H1 (cell line): ENCODE data around the gene ABCC4. TPM values are rescaled to one million over a fixed set of nuclear protein-coding genes. Genes with fewer than 3 reads are reported as not detected.

Experiments
- CTCF ChIA-PET: fragments of 300-600 bp; sonication (Branson Sonifier 250); formaldehyde crosslinking; loops from one replicate; lab custom pipeline; 2021; ENCODE audit not compliant: partially characterized antibody; lab: Charles Lee
- POLR2A ChIA-PET: fragments of 300-600 bp; sonication (Branson Sonifier 250); formaldehyde crosslinking; loops from one replicate; lab custom pipeline; 2021; ENCODE audit warnings: inconsistent platforms; ENCODE audit not compliant: partially characterized antibody; lab: Charles Lee
- DNase-seq, 2 experiments: peaks; one replicate each; pipeline versions ENCODE4 v3.0.0 to v3.0.0-alpha.2; 2010 to 2022; ENCODE audit warnings: low spot score in 2 of 2, low read depth in 1 of 2, mixed read lengths in 1 of 2
- FAIRE-seq: peaks from 2 replicates; lab custom pipeline; 2011; peaks lifted over from hg19 to GRCh38; lab: Jason Lieb, UNC
- H2AFZ ChIP-seq: 2 replicates; pipeline ENCODE4 v1.8.1; 2012; ENCODE audit warnings: low read length, inconsistent platforms
- H2AK5ac ChIP-seq: 2 replicates; pipeline ENCODE4 v1.6.1; 2013; ENCODE audit warnings: low read depth, low read length
- H2BK120ac ChIP-seq: replicated peaks from 2 replicates; pipeline ENCODE3; 2013; ENCODE audit warnings: low read depth, low read length, inconsistent platforms
- H2BK12ac ChIP-seq: 2 replicates; pipeline ENCODE4 v1.6.1; 2013; ENCODE audit warnings: low read depth, low read length
- H2BK15ac ChIP-seq: 2 replicates; pipeline ENCODE4 v1.6.1; 2013; ENCODE audit warnings: low read length
- H2BK20ac ChIP-seq: 2 replicates; pipeline ENCODE4 v1.6.1; 2013; ENCODE audit warnings: low read length
- H2BK5ac ChIP-seq: 2 replicates; pipeline ENCODE4 v1.6.1; 2013; ENCODE audit warnings: low read depth, low read length
- H3K14ac ChIP-seq: 2 replicates; pipeline ENCODE4 v1.6.1; 2013; ENCODE audit warnings: inconsistent platforms; ENCODE audit not compliant: insufficient read length
- H3K18ac ChIP-seq: 2 replicates; pipeline ENCODE4 v1.6.1; 2013; ENCODE audit warnings: low read length; ENCODE audit errors: extremely low read depth
- H3K23ac ChIP-seq: 2 replicates; pipeline ENCODE4 v1.6.1; 2013; ENCODE audit warnings: inconsistent platforms; ENCODE audit not compliant: insufficient read length
- H3K23me2 ChIP-seq: 2 replicates; pipeline ENCODE4 v1.6.1; 2013; ENCODE audit warnings: low read depth, low read length
- H3K27ac ChIP-seq: 2 replicates; pipeline ENCODE4 v1.6.1; 2011; ENCODE audit warnings: low read depth, low read length, inconsistent platforms
- H3K27me3 ChIP-seq, 4 experiments: replicated peaks in 1 of 4; 1 replicate in 1 of 4; 2 replicates in 3 of 4; pipeline versions ENCODE4 v1.6.1 to v1.8.1; 2011 to 2013; ENCODE audit warnings: low read length in 3 of 4, mild to moderate bottlenecking in 3 of 4, inconsistent platforms in 2 of 4, mixed read lengths in 2 of 4, moderate library complexity in 1 of 4; ENCODE audit not compliant: control insufficient read depth in 3 of 4, insufficient read depth in 3 of 4; ENCODE audit errors: extremely low read depth in 1 of 4
- H3K36me3 ChIP-seq, 4 experiments: 2 replicates each; pipeline versions ENCODE4 v1.6.1 to v1.8.1; 2011 to 2013; ENCODE audit warnings: mild to moderate bottlenecking in 4 of 4, low read length in 3 of 4, moderate library complexity in 2 of 4, control low read depth in 1 of 4, inconsistent platforms in 1 of 4; ENCODE audit not compliant: insufficient read depth in 4 of 4, control insufficient read depth in 2 of 4
- H3K4ac ChIP-seq: replicated peaks from 2 replicates; pipeline ENCODE3; 2013; ENCODE audit warnings: low read length, low read depth, mixed read lengths, inconsistent platforms; ENCODE audit not compliant: insufficient read length
- H3K4me1 ChIP-seq, 4 experiments: replicated peaks in 1 of 4; 1 replicate in 1 of 4; 2 replicates in 3 of 4; pipeline versions ENCODE4 v1.6.1 to v1.8.1; 2011 to 2013; ENCODE audit warnings: low read length in 3 of 4, inconsistent platforms in 2 of 4, mixed read lengths in 1 of 4; ENCODE audit not compliant: insufficient read depth in 4 of 4, control insufficient read depth in 3 of 4
- H3K4me2 ChIP-seq, 2 experiments: 2 replicates each; pipeline versions ENCODE4 v1.6.1 to v1.8.1; 2011 to 2013; ENCODE audit warnings: low read depth in 2 of 2, low read length in 2 of 2, control low read depth in 1 of 2, inconsistent platforms in 1 of 2, mild to moderate bottlenecking in 1 of 2; ENCODE audit not compliant: insufficient read depth in 1 of 2
- H3K4me3 ChIP-seq, 4 experiments: fragments of 200-600, 300-600 bp in 1 of 4; sonication (generic), shearing (Covaris generic), sonication (Bioruptor Twin) in 1 of 4; 2 replicates each; pipeline versions ENCODE4 v1.5.1 to v1.8.1; 2011 to 2016; ENCODE audit warnings: low read length in 4 of 4, low read depth in 3 of 4, control low read depth in 2 of 4, inconsistent platforms in 2 of 4, mild to moderate bottlenecking in 2 of 4, mixed read lengths in 1 of 4, moderate library complexity in 1 of 4; ENCODE audit not compliant: insufficient read depth in 2 of 4; ENCODE audit errors: extremely low read depth in 1 of 4
- H3K56ac ChIP-seq: replicated peaks from 2 replicates; pipeline ENCODE3; 2013; ENCODE audit warnings: low read depth, mild to moderate bottlenecking, mixed read lengths, low read length, inconsistent platforms; ENCODE audit not compliant: insufficient read length
- H3K79me1 ChIP-seq: 2 replicates; pipeline ENCODE4 v1.6.1; 2013; ENCODE audit warnings: low read depth, low read length, control low read depth
- H3K79me2 ChIP-seq, 2 experiments: 2 replicates each; pipeline versions ENCODE4 v1.6.1 to v1.8.1; 2012 to 2013; ENCODE audit warnings: low read length in 2 of 2, mild to moderate bottlenecking in 2 of 2, inconsistent platforms in 1 of 2; ENCODE audit not compliant: insufficient read depth in 2 of 2, control insufficient read depth in 1 of 2
- H3K9ac ChIP-seq, 4 experiments: replicated peaks in 1 of 4; 1 replicate in 1 of 4; 2 replicates in 3 of 4; pipeline versions ENCODE4 v1.6.1 to v1.8.1; 2011 to 2013; ENCODE audit warnings: low read depth in 3 of 4, low read length in 3 of 4, control low read depth in 2 of 4, mild to moderate bottlenecking in 2 of 4, moderate library complexity in 2 of 4, inconsistent platforms in 1 of 4; ENCODE audit errors: extremely low read depth in 1 of 4
- H3K9me3 ChIP-seq, 2 experiments: 2 replicates each; pipeline versions ENCODE4 v1.6.1 to v1.8.1; 2012 to 2013; ENCODE audit warnings: mild to moderate bottlenecking in 2 of 2, moderate library complexity in 2 of 2, control low read depth in 1 of 2, inconsistent platforms in 1 of 2, low read depth in 1 of 2, low read length in 1 of 2, mixed read lengths in 1 of 2; ENCODE audit not compliant: insufficient read depth in 2 of 2
- H4K20me1 ChIP-seq, 2 experiments: replicated peaks in 1 of 2; 2 replicates each; pipeline versions ENCODE3 to v1.8.1; 2011 to 2013; ENCODE audit warnings: inconsistent platforms in 2 of 2, low read length in 2 of 2, mild to moderate bottlenecking in 1 of 2; ENCODE audit not compliant: insufficient read depth in 2 of 2, control insufficient read depth in 1 of 2
- H4K5ac ChIP-seq: 2 replicates; pipeline ENCODE4 v1.6.1; 2013; ENCODE audit warnings: low read length, low read depth, mixed read lengths, inconsistent platforms; ENCODE audit not compliant: insufficient read length
- H4K8ac ChIP-seq: 2 replicates; pipeline ENCODE4 v1.8.0; 2013; ENCODE audit warnings: mild to moderate bottlenecking, moderate library complexity, low read length, inconsistent platforms; ENCODE audit not compliant: insufficient read depth; ENCODE audit errors: extremely low read depth
- H4K91ac ChIP-seq: replicated peaks from 2 replicates; pipeline ENCODE3; 2013; ENCODE audit warnings: low read length, mixed read lengths, inconsistent platforms; ENCODE audit not compliant: insufficient read length
- BRCA1 ChIP-seq: IDR thresholded peaks from 2 replicates; pipeline ENCODE4 v1.6.1; 2012; ENCODE audit warnings: low read depth, low read length, improper control_type of control experiment
- CEBPB ChIP-seq: IDR thresholded peaks from 2 replicates; pipeline ENCODE4 v1.6.1; 2012; ENCODE audit warnings: low read depth, low read length
- CHD1 ChIP-seq: IDR thresholded peaks from 2 replicates; pipeline ENCODE4 v1.6.1; 2012; ENCODE audit warnings: low read depth, low read length, improper control_type of control experiment
- CREB1 ChIP-seq: IDR thresholded peaks from 2 replicates; pipeline ENCODE4 v1.6.1; 2012; ENCODE audit warnings: inconsistent platforms
- CTBP2 ChIP-seq: IDR thresholded peaks from 2 replicates; pipeline ENCODE4 v1.7.0; 2011; ENCODE audit warnings: borderline replicate concordance, mild to moderate bottlenecking, moderate library complexity, mixed read lengths, low read length; ENCODE audit not compliant: insufficient read depth, insufficient read length
- GABPA ChIP-seq: IDR thresholded peaks from 2 replicates; pipeline ENCODE4 v1.6.1; 2011; ENCODE audit warnings: mild to moderate bottlenecking, low read length, moderate library complexity, borderline replicate concordance; ENCODE audit not compliant: insufficient read depth
- MAX ChIP-seq: IDR thresholded peaks from 2 replicates; pipeline ENCODE4 v1.6.1; 2012; ENCODE audit warnings: inconsistent platforms
- POLR2AphosphoS5 ChIP-seq: IDR thresholded peaks from 2 replicates; pipeline ENCODE4 v1.6.1; 2011; ENCODE audit warnings: low read depth, low read length
- SAP30 ChIP-seq: fragments of 300-600 bp; sonication (generic); IDR thresholded peaks from 2 replicates; pipeline ENCODE4 v1.7.1; 2012; ENCODE audit warnings: low read length, moderate library complexity, mild to moderate bottlenecking, inconsistent platforms; ENCODE audit not compliant: insufficient read depth, insufficient replicate concordance
- SIN3A ChIP-seq, 2 experiments: IDR thresholded peaks in 1 of 2; conservative IDR thresholded peaks in 1 of 2; 2 replicates each; pipeline ENCODE4 v1.6.1; 2011 to 2012; ENCODE audit warnings: low read length in 2 of 2, improper control_type of control experiment in 1 of 2, low read depth in 1 of 2, mild to moderate bottlenecking in 1 of 2
- SIX5 ChIP-seq: IDR thresholded peaks from 2 replicates; pipeline ENCODE4 v1.6.1; 2011; ENCODE audit warnings: mild to moderate bottlenecking, low read depth, low read length
- SP1 ChIP-seq: IDR thresholded peaks from 2 replicates; pipeline ENCODE4 v1.6.1; 2011; ENCODE audit warnings: low read depth, low read length
- TAF1 ChIP-seq: IDR thresholded peaks from 2 replicates; pipeline ENCODE4 v1.6.1; 2011; ENCODE audit warnings: mild to moderate bottlenecking, low read depth, low read length
- WGBS, 2 experiments: shearing (Covaris generic) in 1 of 2; methylation state at CpG; one replicate each; pipeline versions ENCODE4 v1.1.6 to v1.1.7; 2013 to 2015; ENCODE audit warnings: low lambda C conversion rate in 2 of 2, mixed read lengths in 2 of 2, inconsistent platforms in 1 of 2, low coverage in 1 of 2, missing lambda C conversion rate in 1 of 2; ENCODE audit not compliant: insufficient replicate concordance in 2 of 2, insufficient coverage in 1 of 2, insufficient read length in 1 of 2; ENCODE audit errors: extremely low coverage in 1 of 2, missing lambda C conversion rate in 1 of 2; 5-methylcytosine and 5-hydroxymethylcytosine counted together
- polyA plus RNA-seq, 7 experiments: library from polyadenylated mRNA; depleted of rRNA in 3 of 7; stranded (reverse) in 5 of 7; unstranded in 2 of 7; fragments of >200 nt in 5 of 7; fragments of 200-250 nt in 2 of 7; gene quantifications; 1 replicate in 5 of 7; 2 replicates in 1 of 7; 4 replicates in 1 of 7; pipeline versions ENCODE4 v1.2.1 to v1.2.3, GENCODE V29; 2011 to 2013; ENCODE audit warnings: missing spikeins in 2 of 7, mixed read lengths in 2 of 7
- total RNA-seq: library from RNA; stranded (reverse); fragmentation: NEBNext Ultra II Directional; extraction: Animal tissue kit (Norgen Biotek cat#: 25700); gene quantifications from 2 replicates; pipeline ENCODE4 v1.2.1, GENCODE V29; 2021

The ABCC4 gene
- total and polyA plus RNA-seq, 2 of the 8 experiments (the other 6 are each of a cell fraction or from before 2014, with no cell fraction given) = 4.0 to 14.1 TPM

GRCh38 chr13:95326695-95327094 is 25.4 kb upstream of the ABCC4 start:
- Histone ChIP-seq H4K20me1 (no peaks in the 10 kb centered on the region), H3K23ac (no peak overlapping the region), H2BK5ac (no peak overlapping the region), H3K14ac (no peak overlapping the region), H3K79me2 (no peaks in the 10 kb centered on the region), H4K8ac (no peak overlapping the region), H2AK5ac (no peak overlapping the region), H2BK120ac (no peak overlapping the region), H2BK12ac (no peak overlapping the region), H3K18ac (no peak overlapping the region), H3K4me1 (no peaks in the 10 kb centered on the region), H3K9ac (no peak overlapping the region), H2BK15ac (no peak overlapping the region), H3K36me3 (no peaks in the 10 kb centered on the region), H4K91ac (no peak overlapping the region), H2BK20ac (no peak overlapping the region), H3K23me2 (no peaks in the 10 kb centered on the region; the same call in 1 of the 2 replicates), H3K27me3 (no peaks in the 10 kb centered on the region), H3K27ac (no peak overlapping the region), H2AFZ (no peak overlapping the region), H3K4me3 (no peak overlapping the region), H3K79me1 (no peaks in the 10 kb centered on the region), H3K56ac (no peak overlapping the region), H4K5ac (no peak overlapping the region), H3K4ac (no peak overlapping the region), H3K9me3 (no peaks in the 10 kb centered on the region), H3K4me2 (no peak overlapping the region)
- 91% methylated on average over 5 of the region's 5 CpGs; no CpG with 5 or more reads in 1 of the 2 experiments for WGBS, 2 experiments
- no peak for DNase-seq
- CTCF ChIA-PET = interaction anchor here (0.6 to 0.7 kb wide), 2 partner anchors 30 to 138 kb away, joined by 3 read pairs; no protein-coding TSS in a partner anchor
- POLR2A ChIA-PET = no interaction called here
- FAIRE-seq = no peak
- TF ChIP-seq CREB1 = no peak
- no peak for TF ChIP-seq CEBPB
- no peak for TF ChIP-seq MAX
- no peak for TF ChIP-seq SP1
- no peak for TF ChIP-seq POLR2AphosphoS5
- no peak for TF ChIP-seq CHD1
- TF ChIP-seq SAP30 = no peak
- no peak for TF ChIP-seq BRCA1
- no peak for TF ChIP-seq GABPA
- TF ChIP-seq SIX5 = no peak
- no peak for TF ChIP-seq SIN3A (conservative IDR thresholded peaks at IDR 0.05 in 1 of 2, IDR thresholded peaks at IDR 0.05 in 1 of 2; ENCODE audit: low read depth in 1 of 2, low read length in 2 of 2)
- no peak for TF ChIP-seq CTBP2
- TF ChIP-seq TAF1 = no peak
